Keratinocyte (primary cell): ENCODE results near the gene MED4. TPM values are rescaled to one million over a fixed set of nuclear protein-coding genes. Genes with fewer than 3 reads are reported as not detected.

Experiments used
- DNase-seq: peaks from one replicate; pipeline ENCODE4 v3.0.0-alpha.2; 2011; ENCODE audit warnings: low read depth, missing footprints, low spot score
- FAIRE-seq: peaks from 2 replicates; lab custom pipeline; 2011; peaks lifted over from hg19 to GRCh38; lab: Jason Lieb, UNC
- H2AFZ ChIP-seq: 2 replicates; pipeline ENCODE4 v1.6.0; 2012; ENCODE audit warnings: low read length, control low read depth, inconsistent platforms; ENCODE audit not compliant: control insufficient read depth
- H3K27ac ChIP-seq: 2 replicates; pipeline ENCODE4 v1.5.1; 2011; ENCODE audit warnings: low read length; ENCODE audit not compliant: control insufficient read depth, insufficient read depth
- H3K27me3 ChIP-seq: 3 replicates; pipeline ENCODE4 v1.6.0; 2011; ENCODE audit warnings: low read length; ENCODE audit not compliant: control insufficient read depth, insufficient read depth; ENCODE audit errors: extremely low read depth
- H3K36me3 ChIP-seq, 2 experiments: 2 replicates in 1 of 2; 3 replicates in 1 of 2; pipeline ENCODE4 v1.5.1; 2011; ENCODE audit warnings: low read length in 2 of 2, mild to moderate bottlenecking in 1 of 2; ENCODE audit not compliant: control insufficient read depth in 2 of 2, insufficient read depth in 2 of 2; ENCODE audit errors: extremely low read depth in 1 of 2
- H3K4me1 ChIP-seq: 3 replicates; pipeline ENCODE4 v1.5.1; 2011; ENCODE audit warnings: low read length; ENCODE audit not compliant: control insufficient read depth, insufficient read depth; ENCODE audit errors: extremely low read depth
- H3K4me2 ChIP-seq: 3 replicates; pipeline ENCODE4 v1.6.0; 2011; ENCODE audit warnings: low read depth, low read length; ENCODE audit not compliant: control insufficient read depth, insufficient read depth; ENCODE audit errors: extremely low read depth
- H3K4me3 ChIP-seq, 3 experiments: fragments of 200-600 bp in 1 of 3; sonication (generic) in 1 of 3; 2 replicates in 2 of 3; 3 replicates in 1 of 3; pipeline ENCODE4 v1.5.1; 2011 to 2016; ENCODE audit warnings: low read length in 3 of 3, mild to moderate bottlenecking in 3 of 3, control low read depth in 2 of 3, inconsistent platforms in 1 of 3, low read depth in 1 of 3, mixed read lengths in 1 of 3, mixed run types in 1 of 3, moderate library complexity in 1 of 3; ENCODE audit not compliant: control insufficient read depth in 2 of 3, insufficient read depth in 2 of 3; ENCODE audit errors: extremely low read depth in 1 of 3
- H3K79me2 ChIP-seq: 2 replicates; pipeline ENCODE4 v1.6.0; 2012; ENCODE audit warnings: low read length; ENCODE audit not compliant: control insufficient read depth, insufficient read depth
- H3K9ac ChIP-seq: 3 replicates; pipeline ENCODE4 v1.6.0; 2011; ENCODE audit warnings: low read length; ENCODE audit not compliant: control insufficient read depth, insufficient read depth; ENCODE audit errors: extremely low read depth
- H3K9me1 ChIP-seq: 3 replicates; pipeline ENCODE4 v1.6.0; 2011; ENCODE audit warnings: low read length; ENCODE audit not compliant: control insufficient read depth, insufficient read depth; ENCODE audit errors: extremely low read depth
- H3K9me3 ChIP-seq: 2 replicates; pipeline ENCODE4 v1.5.1; 2012; ENCODE audit warnings: low read depth, low read length; ENCODE audit not compliant: control insufficient read depth
- H4K20me1 ChIP-seq: 3 replicates; pipeline ENCODE4 v1.6.0; 2011; ENCODE audit warnings: low read length; ENCODE audit not compliant: control insufficient read depth, insufficient read depth; ENCODE audit errors: extremely low read depth
- EZH2 ChIP-seq: IDR thresholded peaks from one replicate; pipeline ENCODE4 v1.6.1; 2012; ENCODE audit warnings: inconsistent platforms, mild to moderate bottlenecking, low read length, moderate library complexity
- dilution Hi-C: fragments of 300-500 bp; cut with MboI; formaldehyde crosslinking; loops from one replicate; pipeline ENCODE4 v1.7.0; 2020; ENCODE audit warnings: low sequenced_read_pairs; ENCODE audit not compliant: extremely low pct_ligation_motif_present
- polyA plus RNA-seq, 5 experiments: library from polyadenylated mRNA; depleted of rRNA in 3 of 5; stranded (reverse) in 3 of 5; stranded (forward) in 1 of 5; unstranded in 1 of 5; fragments of >200 nt; gene quantifications; 1 replicate in 1 of 5; 2 replicates in 3 of 5; 3 replicates in 1 of 5; pipeline versions ENCODE4 v1.2.1 to v1.2.3, GENCODE V29; 2011 to 2012; ENCODE audit warnings: missing spikeins in 2 of 5, low read depth in 1 of 5, low replicate concordance in 1 of 5
- TF ChIP-seq, protein P1 (sequence below), 3 experiments: IDR thresholded peaks in 1 of 3; conservative IDR thresholded peaks in 1 of 3; optimal IDR thresholded peaks in 1 of 3; 2 replicates in 2 of 3; 3 replicates in 1 of 3; pipeline versions ENCODE3 to v1.5.1; 2011; ENCODE audit warnings: low read length in 3 of 3, mild to moderate bottlenecking in 3 of 3, moderate library complexity in 2 of 3, control low read depth in 1 of 3, inconsistent platforms in 1 of 3; ENCODE audit not compliant: insufficient read depth in 2 of 3; ENCODE audit errors: extremely low read depth in 1 of 3

Gene MED4
- polyA plus RNA-seq, 1 donor (not counting 4 experiments of a cell fraction or from before 2014, with no cell fraction given) = 62.4 TPM

DNA sequence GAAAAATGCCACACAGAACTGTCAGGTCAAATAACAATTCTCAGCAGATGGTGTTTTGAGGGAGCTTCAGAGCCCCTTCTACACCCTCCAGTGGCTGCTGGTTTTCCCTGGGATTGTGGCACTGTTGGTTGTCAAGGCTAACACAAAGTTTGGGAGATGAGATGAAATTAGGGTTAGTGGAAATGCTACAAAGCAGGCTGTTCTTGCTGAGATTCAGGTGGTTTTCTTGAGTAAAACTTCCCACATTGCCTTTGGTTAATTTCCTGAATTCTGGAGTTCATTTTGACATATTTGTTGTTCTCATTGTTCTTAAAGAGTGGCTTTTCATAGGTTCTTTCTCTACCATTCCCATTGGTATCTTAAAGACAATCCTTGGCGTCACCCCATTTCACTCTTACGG lies 22.1 kb downstream of the MED4 start:
- TF ChIP-seq, protein P1, sequence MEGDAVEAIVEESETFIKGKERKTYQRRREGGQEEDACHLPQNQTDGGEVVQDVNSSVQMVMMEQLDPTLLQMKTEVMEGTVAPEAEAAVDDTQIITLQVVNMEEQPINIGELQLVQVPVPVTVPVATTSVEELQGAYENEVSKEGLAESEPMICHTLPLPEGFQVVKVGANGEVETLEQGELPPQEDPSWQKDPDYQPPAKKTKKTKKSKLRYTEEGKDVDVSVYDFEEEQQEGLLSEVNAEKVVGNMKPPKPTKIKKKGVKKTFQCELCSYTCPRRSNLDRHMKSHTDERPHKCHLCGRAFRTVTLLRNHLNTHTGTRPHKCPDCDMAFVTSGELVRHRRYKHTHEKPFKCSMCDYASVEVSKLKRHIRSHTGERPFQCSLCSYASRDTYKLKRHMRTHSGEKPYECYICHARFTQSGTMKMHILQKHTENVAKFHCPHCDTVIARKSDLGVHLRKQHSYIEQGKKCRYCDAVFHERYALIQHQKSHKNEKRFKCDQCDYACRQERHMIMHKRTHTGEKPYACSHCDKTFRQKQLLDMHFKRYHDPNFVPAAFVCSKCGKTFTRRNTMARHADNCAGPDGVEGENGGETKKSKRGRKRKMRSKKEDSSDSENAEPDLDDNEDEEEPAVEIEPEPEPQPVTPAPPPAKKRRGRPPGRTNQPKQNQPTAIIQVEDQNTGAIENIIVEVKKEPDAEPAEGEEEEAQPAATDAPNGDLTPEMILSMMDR (optimal IDR thresholded peaks at IDR 0.05 in 1 of 3, IDR thresholded peaks at IDR 0.05 in 1 of 3, conservative IDR thresholded peaks at IDR 0.05 in 1 of 3; ENCODE audit: extremely low read depth in 1 of 3, insufficient read depth in 2 of 3, low read length in 3 of 3) = no peak
- no peak for TF ChIP-seq EZH2
- dilution Hi-C loops = no loop called here
- H3K27me3 ChIP-seq = no peaks in the 10 kb centered on the region
- peaks cover 16 to 34% of the 10 kb centered on the region in 2 experiments for H3K36me3 ChIP-seq
- no peak overlapping the region for H3K27ac ChIP-seq
- no peak overlapping the region for H3K4me2 ChIP-seq
- no peak overlapping the region for H2AFZ ChIP-seq
- H3K9ac ChIP-seq = no peak overlapping the region
- H4K20me1 ChIP-seq = no peaks in the 10 kb centered on the region
- no peaks in the 10 kb centered on the region for H3K79me2 ChIP-seq
- peaks cover 13% of the 10 kb centered on the region for H3K9me3 ChIP-seq
- no peaks in the 10 kb centered on the region for H3K9me1 ChIP-seq
- H3K4me3 ChIP-seq = no peak overlapping the region
- FAIRE-seq (no peak), DNase-seq (no peak)
- H3K4me1 ChIP-seq = no peaks in the 10 kb centered on the region

DNA sequence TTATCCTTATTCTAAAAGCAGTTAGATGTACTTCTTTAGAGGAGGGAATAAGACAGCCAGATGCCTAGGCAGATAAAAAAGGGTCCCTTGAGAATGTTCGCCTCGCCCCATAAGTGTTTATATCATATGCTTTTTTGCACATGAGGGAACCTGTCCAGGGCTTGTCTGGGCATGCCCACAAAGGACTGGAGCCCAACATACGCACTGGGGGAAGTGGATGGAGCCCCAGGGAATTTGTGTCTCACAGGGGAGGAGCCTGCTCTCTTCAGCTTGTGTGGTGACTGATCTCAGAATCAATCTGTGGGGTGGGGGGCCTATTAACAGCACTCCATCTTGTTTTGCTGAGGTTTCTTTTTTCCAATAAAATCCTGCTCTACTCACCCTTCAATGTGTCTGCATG lies 22.6 kb downstream of the MED4 start:
- FAIRE-seq = no peak
- DNase-seq = peak; percentile 78
- no peak overlapping the region for H3K9ac ChIP-seq
- H3K79me2 ChIP-seq = no peaks in the 10 kb centered on the region
- no peak overlapping the region for H3K4me2 ChIP-seq
- no peak overlapping the region for H2AFZ ChIP-seq
- dilution Hi-C loops = no loop called here
- H3K9me3 ChIP-seq = peaks cover 13% of the 10 kb centered on the region
- no peaks in the 10 kb centered on the region for H4K20me1 ChIP-seq
- TF ChIP-seq, protein P1 (optimal IDR thresholded peaks at IDR 0.05 in 1 of 3, IDR thresholded peaks at IDR 0.05 in 1 of 3, conservative IDR thresholded peaks at IDR 0.05 in 1 of 3; ENCODE audit: extremely low read depth in 1 of 3, insufficient read depth in 2 of 3, low read length in 3 of 3) = no peak
- no peak for TF ChIP-seq EZH2
- H3K9me1 ChIP-seq = no peaks in the 10 kb centered on the region
- H3K4me1 ChIP-seq = no peaks in the 10 kb centered on the region
- no peak overlapping the region for H3K27ac ChIP-seq
- H3K27me3 ChIP-seq = no peaks in the 10 kb centered on the region
- peaks cover 17 to 32% of the 10 kb centered on the region in 2 experiments for H3K36me3 ChIP-seq
- no peak overlapping the region for H3K4me3 ChIP-seq
